Activated CD4-positive, alpha-beta T cell treated with anti-CD3 and anti-CD28 coated beads, Interleukin-2, amount 50 U/mL, for 48 hours (primary cell): ENCODE data around the gene CDC5L.
"Not testable (repeated sequence)": the region's sequence is repeated elsewhere in the genome, so short reads cannot be mapped to it uniquely, and the experiment has no call there.

Experiments
- DNase-seq, 2 experiments: peaks; one replicate each; pipeline ENCODE4 v3.0.0-alpha.2; 2020

The CDC5L gene

DNA sequence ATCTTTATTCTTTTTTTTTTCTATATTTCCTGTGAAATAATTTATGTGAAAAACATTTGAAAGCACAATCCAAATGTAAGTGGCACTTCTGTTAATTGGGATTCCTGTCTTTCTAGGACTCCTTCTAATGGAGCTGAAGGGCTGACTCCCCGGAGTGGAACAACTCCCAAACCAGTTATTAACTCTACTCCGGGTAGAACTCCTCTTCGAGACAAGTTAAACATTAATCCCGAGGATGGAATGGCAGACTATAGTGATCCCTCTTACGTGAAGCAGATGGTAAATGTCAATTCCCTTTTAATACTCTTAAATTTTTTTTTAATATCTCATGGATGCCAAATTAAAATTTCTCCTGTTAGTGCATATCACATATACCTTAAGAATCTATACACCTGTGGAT is 35.0 kb downstream of the CDC5L start:
- DNase-seq, result no peak

DNA sequence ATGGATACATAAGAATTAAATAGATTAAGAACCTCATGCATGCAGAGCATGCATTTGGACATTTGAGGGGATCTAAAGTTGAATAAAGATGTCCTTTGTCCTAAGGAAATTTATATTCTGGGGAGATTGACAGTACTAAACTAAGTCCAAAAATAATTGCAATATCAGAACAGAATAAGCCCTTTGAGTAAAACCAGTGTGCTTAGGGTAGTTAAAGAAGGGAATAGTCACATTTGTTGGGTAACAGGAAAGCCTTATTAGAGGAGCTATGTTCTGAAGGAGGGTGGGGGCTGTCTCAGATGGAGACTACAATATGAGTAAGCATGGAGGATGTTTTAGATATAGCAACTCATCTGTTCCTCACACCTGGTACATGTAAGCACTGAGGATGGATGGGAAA is 35.8 kb downstream of the CDC5L start:
- no peak for DNase-seq

DNA sequence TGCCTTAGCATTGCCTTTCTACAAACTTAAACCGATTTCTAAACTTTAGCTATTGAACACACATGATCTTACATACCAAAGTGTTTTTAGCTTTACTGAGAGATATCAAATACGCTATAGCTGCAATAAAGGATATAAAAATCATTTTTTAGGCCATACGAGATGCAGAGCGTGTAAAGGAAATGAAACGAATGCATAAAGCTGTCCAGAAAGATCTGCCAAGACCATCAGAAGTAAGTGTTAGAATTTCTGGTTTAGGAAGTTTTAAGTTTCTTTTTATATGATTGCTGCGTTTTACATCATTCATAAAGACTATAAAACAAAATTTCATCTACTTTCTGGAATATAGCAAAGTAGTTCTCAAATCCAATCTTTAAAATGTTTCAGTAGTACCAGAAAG is 38.4 kb downstream of the CDC5L start:
- DNase-seq, result no peak

DNA sequence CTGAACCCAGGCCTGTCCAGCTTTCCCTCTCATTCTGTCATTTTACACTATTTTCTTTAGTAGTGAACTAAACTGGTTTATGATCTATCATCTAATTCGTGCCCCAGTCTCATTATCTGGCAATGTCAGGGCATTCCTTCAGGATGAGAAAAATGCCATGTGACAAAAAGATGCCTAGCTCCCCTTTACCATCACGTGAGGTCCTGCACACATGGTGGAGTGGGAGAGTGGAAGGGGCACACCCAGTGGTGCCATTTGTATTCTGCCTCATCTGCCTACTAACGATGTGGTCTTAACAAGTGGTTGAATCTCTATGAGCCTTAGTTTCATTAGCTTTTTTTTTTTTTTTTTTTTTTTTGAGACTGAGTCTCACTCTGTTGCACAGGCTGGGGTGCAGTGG is 41.2 kb downstream of the CDC5L start:
- DNase-seq, result no peak

DNA sequence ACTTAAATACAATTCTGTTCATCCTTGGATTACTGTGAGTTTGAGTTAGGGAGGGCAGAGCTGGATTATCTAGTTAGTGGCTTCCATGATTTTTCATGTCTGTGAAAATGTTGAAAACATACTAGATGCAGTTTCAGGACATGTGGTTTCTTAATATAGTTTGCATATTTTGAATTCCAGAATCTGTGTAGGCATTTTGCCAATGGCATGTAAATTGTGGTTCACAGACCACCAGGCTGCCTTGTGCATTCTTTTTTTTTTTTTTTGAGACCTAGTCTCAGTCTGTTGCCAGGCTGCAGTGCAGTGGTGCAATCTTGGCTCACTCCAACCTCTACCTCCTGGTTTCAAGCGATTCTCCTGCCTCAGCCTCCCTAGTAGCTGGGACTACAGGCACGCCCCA is 42.8 kb downstream of the CDC5L start:
- no peak for DNase-seq

DNA sequence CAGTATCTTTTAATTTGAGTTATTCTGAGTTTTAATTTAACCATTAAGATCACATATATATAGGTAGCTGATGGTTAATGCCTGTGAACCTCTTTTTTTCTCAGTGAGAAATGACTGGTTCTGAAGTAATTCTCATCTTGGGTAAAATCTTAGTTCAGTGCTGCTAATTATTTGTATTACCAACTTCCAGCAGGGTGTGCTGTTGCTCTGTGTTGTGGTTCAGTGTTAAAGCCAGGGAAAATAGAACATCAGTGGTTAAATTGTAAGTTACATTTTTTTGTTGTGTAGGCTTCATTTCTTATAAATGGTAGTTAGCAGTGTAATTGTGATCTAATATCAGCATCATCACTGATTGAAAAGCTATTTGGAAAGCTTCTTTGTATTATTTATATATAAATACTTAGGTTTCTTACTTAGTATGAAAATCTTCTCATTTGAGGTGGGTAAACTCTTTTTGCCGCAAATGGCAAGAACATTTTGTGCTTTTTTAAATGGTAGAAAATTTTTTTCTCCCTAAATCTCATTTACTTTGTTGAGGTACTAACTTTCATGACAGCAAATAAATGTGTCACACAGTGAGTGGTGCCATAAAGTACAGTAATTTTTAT is 43.7 kb downstream of the CDC5L start:
- peak; percentile 24 to 50 for DNase-seq

DNA sequence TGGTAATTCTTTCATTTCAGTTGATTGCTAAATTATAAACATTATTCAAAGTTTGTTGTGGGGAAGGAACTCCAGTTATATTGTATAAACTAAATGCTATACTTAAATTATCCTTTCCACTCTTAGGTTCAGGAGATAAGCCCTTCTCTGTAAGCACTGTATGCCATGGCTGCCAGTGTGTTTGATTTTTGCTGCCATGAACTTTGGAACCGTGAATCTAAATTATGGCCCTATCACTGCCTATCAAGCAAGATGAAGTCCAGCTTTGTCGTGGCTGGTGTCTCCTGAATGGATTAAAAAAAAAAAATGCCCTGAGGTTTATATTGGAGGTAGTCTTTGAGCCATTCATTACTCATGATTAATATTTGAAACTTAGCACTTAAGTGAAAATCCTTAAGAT is 44.7 kb downstream of the CDC5L start:
- no peak for DNase-seq

DNA sequence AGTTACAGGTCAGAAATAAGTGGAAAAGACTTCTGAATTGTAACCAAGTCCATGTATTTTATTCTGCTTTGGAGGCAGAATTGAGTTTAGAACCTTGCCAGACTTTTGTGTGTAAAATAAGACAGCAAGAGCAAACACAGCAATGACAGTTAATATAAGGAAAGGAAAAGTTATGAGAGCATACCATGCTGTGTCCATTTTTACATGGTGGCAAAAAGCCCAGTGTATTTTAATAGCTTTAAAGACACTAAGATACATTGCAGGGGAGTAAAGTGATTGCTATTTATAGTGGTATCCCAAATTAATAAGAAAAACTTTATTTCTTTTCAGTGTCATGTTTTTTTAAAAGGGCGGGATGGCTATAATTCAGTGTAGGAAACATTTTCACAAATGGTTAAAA is 45.2 kb downstream of the CDC5L start:
- DNase-seq, result no peak

DNA sequence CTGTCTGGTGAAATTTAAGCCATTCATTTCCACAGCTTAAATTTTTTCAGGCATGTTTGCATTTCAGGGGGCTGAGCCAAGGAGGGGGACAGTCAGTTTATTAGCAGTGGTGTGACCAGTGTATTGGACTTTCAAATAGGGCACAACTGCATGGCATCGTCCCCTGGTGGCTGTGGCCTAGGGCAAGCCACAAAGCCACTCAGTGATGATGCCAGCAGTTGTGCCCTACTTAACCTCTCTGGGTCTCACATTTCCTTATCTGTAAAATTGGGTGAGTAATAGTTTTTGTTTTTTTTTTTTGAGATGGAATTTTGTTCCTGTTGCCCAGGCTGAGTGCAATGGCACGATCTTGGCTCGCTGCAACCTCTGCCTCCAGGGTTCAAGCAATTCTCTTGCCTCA is 48.0 kb downstream of the CDC5L start:
- no peak for DNase-seq

DNA sequence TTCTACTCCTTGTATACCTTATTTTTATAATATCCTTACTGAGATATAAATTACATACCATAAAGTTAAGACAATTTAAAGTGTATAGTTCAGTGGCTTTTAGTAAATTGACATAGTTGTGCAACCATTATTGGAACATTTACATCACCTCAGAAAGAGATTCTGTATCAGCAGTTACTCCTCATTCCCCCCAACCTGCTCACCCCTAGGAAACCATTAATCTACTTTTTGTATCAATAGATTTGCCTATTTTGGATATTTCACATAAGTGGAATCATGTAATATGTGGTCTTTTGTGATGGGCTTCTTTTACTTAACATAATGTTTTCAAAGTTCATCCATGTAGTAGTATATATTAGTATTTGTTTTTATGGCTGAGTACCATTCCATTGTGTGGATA is 51.3 kb downstream of the CDC5L start:
- DNase-seq, result no peak

DNA sequence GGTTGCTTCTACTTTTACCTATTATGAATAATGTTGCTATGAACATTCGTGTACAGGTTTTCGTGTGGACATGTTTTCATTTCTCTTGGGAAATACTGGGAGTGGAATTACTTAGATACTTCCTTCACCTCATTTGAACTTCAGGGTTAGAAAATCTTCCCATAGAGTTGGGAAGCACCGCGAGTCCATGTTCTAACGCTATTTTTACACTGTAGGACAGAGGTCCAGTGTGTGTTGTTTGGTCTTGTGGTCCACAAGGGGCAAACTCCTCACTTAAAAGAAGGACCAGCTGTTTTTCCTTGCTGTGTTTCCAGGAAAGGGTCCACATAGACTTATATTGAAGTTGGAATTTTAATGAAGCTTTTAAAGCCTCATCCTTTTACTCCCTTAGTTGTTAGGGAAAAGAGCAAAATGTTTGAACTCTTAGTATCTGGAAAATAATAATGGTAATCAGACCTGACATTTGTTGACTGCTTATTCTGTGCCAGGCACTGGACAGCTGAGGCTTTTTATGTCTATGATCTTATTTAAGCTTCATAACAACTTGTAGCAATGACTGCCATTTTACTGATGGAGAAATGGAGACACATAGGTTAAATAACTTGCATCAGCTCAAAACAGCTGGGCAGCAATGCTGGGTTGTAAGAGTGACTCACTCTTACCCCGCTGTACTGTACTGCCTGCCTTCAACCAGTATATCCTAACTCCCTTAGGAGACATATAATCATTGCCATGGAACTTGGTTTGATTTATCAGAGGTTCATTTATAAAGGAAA is 52.0 kb downstream of the CDC5L start:
- no peak for DNase-seq

DNA sequence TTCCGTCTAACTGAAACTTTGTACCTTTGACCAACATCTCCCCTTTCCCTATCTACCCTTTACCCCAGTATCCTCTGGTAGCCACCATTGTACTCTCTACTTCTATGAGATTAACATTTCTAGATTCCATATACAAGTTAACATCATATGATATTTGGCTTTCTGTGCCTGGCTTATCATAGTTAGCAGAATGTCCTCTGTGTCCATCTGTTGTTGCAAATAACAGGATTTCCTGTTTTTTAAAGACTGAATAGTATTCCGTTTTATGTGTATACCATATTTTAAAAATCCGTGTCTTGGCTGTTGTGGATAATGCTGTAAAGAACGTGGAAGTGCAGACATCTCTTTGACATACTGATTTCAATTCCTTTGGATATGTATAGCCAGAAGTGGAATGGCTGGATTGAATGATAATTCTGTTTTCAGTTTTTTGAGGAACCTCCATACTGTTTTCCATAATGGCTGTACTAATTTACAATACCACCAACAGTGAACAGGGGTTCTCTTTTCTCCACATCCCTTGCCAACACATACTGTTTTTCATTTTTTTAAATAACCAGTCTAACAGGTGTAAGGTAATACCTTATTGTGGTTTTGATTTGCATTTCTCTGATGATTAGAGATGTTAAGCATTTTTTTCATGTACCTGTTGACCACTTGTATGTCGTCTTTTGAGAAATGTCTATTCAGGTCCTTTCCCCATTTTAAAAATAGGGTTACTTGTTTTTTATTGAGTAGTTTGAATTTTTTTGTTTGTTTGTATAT is 53.8 kb downstream of the CDC5L start:
- no peak for DNase-seq

DNA sequence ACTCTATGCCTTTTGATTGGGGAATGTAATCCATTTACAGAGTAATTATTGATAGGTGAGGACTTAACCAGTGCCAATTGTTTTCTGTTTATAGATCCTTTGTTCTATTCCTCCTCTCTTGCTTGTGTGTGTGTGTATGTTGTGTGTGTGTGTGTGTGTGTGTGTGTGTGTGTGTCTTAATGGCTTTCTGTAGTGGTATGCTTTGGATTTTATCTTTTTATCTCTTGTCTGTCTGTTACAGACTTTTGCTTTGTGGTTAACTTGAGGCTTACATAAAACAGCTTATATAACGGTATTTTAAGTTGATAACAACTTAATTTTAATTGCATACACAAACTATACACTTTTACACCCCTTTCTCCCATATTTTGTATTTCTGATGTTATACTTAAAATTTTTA is 54.7 kb downstream of the CDC5L start:
- no peak for DNase-seq

DNA sequence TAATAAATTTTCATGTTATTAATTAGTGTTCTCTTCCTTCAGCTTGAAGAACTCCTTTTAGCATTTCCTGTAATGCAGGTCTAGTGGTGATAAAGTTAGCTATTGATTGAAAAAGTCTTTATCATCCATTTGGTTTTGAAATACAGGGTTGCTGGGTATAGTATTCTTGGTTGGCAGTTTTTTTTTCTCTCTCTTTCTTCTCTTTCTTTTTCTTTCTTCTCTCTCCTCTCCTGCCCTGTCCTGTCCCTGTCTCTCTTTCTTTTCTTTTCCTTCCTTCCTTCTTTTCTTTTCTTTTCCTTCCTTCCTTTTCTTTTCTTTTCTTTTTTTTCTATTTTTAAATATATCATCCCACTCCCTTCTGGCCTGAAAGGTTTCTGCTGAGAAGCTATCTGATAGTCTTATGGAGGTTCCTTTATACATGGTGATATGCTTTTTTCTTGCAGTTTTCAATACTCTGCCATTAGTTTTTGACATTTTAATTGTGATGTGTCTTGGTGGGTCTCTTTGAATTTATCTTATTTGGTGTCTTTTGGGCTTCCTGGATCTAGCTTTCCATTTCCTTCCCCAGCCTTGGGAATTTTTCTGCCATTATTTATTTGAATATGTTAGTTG is 55.4 kb downstream of the CDC5L start:
- no peak for DNase-seq

DNA sequence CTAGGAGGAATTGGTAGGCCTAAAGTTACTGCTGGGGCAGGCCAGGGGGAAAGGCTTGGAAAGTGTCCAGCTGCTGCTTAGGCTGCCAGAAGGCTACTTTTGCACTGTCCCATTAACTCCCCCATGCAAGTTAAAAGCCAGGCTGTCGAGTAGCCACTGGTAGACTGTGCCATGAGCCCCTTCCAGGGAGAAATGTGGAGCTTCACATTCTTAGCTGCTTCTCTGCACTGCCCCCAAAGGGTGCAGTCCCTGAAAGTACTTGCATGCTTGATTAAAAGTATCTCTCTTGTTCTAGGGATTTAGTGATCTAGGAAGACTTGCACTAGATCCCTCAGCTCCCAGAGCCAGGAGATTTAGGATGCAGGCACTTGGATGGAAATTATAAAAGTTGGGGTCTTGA is 57.3 kb downstream of the CDC5L start:
- DNase-seq, result no peak

DNA sequence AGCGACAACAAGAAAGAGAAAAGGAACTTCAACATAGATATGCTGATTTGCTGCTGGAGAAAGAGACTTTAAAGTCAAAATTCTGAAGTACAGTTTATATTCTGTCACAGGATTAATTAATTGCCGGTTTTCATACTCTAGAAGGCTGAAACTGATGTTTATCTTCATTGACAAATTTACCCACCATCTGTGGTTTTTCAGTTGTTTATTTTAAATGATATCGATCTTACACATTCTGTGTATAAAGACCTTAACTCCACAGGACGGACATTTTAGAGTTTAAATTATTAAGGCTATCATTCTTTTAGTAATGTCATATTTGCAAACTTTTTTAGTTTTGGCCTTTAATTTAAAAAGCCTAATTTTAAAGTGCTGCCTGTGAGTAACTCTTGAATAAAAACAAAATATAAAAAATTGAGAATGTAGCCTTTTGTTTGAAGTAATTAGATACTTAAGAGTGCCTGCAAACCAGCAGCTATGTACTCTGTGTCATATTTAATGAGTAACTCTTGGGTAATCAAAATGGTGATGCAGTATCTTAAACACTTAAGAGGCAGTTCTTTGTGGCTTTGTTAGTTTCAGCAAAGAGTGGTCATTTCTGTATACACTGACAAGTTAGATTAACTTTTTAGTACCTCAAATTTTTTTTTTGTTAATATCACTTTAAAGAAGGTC is 59.3 kb downstream of the CDC5L start:
- no peak for DNase-seq

DNA sequence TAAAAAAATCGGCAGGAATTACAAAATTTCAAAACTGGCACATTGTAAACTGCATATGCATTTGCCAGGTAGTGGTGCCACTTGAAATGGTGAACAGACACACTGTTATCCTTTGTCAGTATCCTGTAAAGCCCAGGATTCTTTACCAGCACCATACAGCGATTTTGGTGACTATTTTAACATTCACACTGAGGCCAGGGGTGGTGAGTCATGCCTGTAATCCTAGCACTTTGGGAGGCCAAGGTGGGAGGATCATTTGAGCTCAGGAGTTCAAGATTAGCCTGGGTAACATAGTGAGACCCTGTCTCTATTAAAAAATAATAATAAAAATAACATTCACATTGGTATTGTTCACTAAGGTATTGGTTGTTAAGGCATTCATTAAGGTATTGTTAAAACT is 61.7 kb downstream of the CDC5L start:
- DNase-seq, result not testable (repeated sequence)

DNA sequence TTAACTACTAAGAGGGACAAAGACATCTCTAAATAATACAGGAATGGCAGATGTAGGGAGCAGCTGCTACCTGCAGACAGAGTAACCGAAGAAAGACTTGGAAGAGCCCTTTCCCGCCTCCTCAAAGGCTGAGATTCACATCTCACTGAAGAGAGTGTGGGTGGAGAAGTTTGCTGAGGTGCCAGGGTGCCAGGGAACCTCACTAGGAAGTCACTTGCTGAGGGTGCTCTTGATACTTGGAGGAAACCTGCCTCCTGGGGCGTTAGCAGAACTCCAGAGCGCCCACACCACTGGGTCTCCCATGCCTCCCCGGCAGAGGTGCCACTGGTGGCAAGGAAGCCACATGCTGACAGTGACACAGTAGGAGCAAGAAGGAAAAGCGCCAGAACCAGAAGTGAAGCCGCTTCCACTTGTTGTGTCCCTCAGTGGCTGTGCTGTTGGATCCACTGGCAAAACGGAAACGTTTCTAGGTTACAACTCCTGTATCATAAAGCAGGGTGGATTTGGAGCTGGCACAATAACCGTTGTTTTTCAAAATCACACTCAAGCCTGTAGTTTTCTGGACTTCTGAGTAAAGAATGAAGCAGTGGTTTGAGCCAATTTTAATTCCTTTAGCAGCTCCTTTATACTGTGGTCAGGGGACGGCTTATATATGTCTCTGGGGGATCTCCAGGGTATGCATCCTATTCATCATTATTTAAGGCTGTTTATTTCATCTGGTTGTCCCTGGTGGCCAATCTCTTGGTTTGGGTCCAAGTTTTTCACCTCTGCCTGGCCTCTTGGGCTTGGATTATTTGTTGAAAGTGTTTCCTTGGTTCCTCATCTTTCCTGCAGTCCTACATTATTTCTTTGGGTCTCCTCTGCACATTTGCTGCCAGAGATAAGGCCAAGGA is 64.5 kb downstream of the CDC5L start:
- no peak for DNase-seq

DNA sequence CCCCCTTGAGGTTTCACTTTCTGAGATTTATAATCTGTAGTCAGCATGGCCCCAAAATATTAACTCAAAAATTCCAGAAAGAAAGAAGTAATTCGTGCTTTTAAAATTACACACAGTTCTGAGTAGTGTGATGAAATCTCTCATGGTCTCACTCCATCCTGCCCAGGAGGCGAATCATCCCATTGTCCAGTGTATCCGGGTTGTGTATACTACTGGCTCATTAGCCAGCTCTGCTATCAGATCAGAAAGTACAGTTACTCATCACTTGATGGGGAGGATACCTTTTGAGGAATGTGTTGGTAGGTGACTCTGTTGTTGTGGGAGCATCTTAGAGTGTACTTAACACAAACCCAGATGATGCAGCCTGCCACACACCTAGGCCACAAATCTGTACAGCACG is 65.2 kb downstream of the CDC5L start:
- DNase-seq, result no peak

DNA sequence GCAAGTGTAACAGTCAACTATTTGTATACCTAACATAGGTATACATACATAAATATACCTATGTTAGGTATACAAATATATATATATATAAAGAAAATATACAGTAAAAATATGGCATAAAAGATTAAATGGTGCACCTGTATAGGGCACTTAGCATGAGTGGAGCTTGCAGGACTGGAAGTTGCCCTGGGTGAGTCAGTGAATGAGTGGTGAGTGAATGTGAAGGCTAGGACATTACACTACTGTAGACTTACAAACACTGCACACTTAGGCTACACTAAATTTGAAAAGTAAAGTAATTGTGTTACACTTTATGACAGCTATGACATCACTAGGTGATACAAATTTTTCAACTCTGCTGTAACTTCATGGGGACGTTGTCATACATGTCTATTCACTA is 65.6 kb downstream of the CDC5L start:
- no peak for DNase-seq

DNA sequence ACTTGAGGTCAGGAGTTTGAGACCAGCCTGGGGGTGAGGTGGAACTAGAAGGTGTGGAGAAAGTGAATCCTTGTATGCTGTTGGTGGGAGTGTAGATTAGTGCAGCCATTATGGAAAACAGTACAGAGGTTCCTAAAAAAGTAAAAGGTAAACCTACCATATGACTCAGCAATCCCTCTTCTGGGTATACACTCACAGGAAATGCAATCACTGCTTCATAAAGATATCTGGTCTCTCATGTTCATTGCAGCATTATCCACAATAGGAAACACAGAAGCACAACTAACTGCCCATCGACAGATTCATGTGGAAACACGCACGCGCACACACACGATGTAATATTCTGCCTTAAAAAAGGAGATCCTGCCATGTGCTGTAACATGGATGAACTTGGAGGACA is 66.7 kb downstream of the CDC5L start:
- DNase-seq, result no peak
